ENCODE data around the gene CDC16.

The CDC16 gene

GRCh38 chr13:114299604-114300305, 65.1 kb downstream of the CDC16 start:
- DNase-seq (ENCODE audit: low read depth, low spot score): no peak

GRCh38 chr13:114303700-114304327, 69.1 kb downstream of the CDC16 start:
- no peak for DNase-seq (ENCODE audit: low read depth, low spot score)

DNA sequence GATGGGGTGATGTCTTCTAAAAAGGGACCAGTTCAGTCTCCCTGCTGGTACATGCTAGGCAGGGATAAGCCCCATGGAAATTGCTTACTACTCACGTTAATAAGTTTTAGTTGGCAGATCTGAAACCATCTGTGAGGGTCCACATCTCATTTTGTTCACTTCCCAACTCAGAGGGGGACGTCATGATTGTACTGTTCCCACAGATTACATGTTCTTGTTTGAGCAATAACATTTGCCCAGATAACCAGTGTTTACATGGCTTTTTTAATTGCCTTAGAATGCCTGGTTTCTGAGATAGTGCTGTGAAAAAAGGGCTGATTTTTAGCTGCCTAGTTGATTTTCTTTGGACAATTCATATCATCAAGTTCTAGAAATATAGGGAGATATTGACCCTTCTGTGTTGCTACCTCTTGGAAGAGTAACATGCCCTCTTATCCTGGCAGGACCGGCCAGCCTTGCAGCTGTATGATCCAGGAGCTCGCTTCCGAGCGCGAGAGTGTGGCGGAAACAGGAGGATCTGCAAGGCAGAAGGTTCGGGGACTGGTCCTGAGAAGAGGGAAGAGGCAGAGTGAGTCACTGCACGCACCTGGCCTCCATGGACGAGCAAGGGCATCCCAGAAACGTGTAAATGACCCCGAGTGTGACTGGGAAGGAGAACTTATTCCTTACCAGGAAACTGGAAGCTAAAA, 69.8 kb downstream of the CDC16 start:
- no peak for DNase-seq (ENCODE audit: low read depth, low spot score)

GRCh38 chr13:114309086-114309485, 74.4 kb downstream of the CDC16 start:
- DNase-seq (ENCODE audit: low read depth, low spot score): no peak

DNA sequence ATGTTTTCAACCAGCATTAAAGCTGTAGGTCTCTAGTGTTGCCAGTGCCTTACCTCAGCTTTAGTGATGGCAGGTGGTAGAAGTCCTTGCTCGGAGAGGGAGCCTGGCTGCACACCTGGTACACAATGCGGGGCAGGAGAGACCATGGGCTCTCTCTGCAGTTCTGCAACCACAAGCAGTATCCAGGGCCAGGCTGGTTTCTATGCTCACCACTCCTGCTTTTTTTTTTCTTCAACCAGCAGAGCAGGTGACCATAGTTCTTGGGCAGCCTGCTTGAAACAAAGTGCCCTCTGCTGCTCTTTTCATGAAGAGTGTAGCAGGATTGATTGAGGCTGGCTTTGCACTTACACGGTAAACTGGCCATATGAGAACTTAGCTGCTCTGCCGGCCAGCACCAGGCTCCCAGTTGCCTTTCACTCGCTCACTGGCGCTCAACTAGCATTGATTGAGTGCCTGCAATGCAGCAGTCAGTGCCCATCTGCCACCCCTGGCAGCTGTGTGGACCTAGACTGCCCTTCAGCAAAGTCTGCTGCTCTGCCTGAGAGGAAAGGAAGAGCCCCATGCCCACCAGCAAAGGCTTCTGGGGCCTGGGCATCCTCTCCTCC, 75.2 kb downstream of the CDC16 start:
- DNase-seq (ENCODE audit: low read depth, low spot score): no peak

- DNase-seq (ENCODE audit: low read depth, low spot score): no peak
Observed at GRCh38 chr13:114310956-114311355, 76.3 kb downstream of the CDC16 start.

DNA sequence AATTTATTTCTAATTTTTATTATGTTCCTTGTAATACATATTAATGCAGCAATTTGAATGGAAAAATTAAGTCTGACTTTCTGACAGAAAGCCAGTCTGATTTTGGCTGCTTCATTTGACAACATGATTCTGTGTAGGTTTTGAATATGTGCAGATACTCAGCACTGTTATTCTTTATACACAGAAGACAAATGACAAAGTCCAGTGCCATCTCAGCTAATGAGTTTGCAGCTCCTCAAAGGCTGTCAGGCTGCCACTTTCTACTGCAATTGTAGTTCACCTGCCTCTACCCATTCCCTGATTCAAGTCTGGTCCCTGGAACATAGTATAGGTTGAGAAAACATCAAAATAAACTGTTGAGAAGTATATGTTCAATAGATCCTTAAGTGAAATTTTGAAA, 76.7 kb downstream of the CDC16 start:
- DNase-seq (ENCODE audit: low read depth, low spot score): no peak

DNA sequence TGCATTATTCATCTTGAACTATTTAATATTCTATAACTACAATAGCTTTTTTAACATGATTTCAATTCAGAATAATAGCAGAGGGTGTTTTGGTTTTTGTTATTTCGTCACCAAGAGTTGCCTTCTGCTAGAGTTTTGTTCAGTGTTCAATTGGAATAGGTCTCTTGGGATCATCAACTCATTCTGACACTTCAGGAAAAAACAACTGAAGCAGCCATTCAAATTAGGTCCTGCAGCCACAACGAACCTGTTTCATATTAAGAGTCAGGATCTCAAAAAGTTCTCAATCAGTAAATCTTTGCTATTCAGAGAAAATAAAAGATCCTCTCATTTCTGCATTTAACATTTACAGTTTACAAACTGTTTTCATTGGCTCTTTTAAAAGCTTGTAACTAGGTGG, 77.2 kb downstream of the CDC16 start:
- no peak for DNase-seq (ENCODE audit: low read depth, low spot score)

GRCh38 chr13:114313061-114313860, 78.6 kb downstream of the CDC16 start:
- no peak for DNase-seq (ENCODE audit: low read depth, low spot score)

GRCh38 chr13:114314074-114314912, 79.6 kb downstream of the CDC16 start, which contains the start of gene CHAMP1:
Gene CHAMP1, plus strand, starts transcription at chr13:114314503. Its CDS starts 9,340 bp downstream, at chr13:114323843.
- DNase-seq (ENCODE audit: low read depth, low spot score): peak; percentile 79

- no peak for DNase-seq (ENCODE audit: low read depth, low spot score)
Observed at GRCh38 chr13:114315074-114315785, 80.5 kb downstream of the CDC16 start.

GRCh38 chr13:114318624-114319023, 83.9 kb downstream of the CDC16 start:
- no peak for DNase-seq (ENCODE audit: low read depth, low spot score)

GRCh38 chr13:114319441-114319913, 84.8 kb downstream of the CDC16 start:
- no peak for DNase-seq (ENCODE audit: low read depth, low spot score)

DNA sequence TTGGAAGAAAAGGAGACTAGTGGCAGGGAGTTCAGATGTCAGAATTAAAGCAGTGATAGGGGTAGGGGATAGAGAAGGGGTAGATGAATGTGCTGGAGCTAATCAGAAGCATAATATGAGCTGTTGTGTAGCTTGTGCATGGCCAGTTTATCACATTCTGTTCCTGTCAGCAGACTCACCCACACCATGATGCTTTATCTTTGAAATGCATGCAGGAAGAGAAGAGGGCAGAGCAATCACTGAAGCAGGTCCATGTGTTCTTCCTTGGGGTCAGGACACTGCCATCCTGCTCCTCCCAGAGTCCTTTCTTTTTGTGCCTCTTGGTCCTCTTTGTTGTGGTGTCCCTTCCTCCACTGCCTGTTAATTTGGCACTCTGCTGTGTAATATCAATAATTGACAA, 85.4 kb downstream of the CDC16 start:
- no peak for DNase-seq (ENCODE audit: low read depth, low spot score)

DNA sequence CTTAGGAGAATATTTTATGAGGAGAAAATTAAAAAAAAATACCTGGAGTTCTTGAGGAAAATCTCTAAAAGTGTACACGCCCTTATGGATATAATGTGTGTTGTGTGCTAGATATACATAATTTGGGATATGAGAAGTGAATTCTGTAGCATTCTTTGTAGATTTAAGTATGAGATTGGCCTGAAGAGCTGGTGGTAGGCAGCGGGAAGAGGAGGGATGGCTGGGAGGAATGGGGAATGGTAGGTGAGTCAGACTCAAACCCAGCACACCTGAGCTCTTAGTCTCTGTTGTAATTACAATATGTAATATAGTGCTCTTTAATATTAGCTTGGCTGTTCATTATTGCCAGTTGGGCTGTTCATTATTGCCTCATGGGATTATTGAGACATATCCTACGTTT, 86.6 kb downstream of the CDC16 start:
- DNase-seq (ENCODE audit: low read depth, low spot score): no peak

Measured in brain pericyte (primary cell).